Posterior vena cava (tissue), 2 donors: ENCODE results near the gene ITGA2B. TPM values are rescaled to one million over a fixed set of nuclear protein-coding genes. Genes with fewer than 3 reads are reported as not detected.
"Not testable (repeated sequence)": the region's sequence is repeated elsewhere in the genome, so short reads cannot be mapped to it uniquely, and the experiment has no call there.

Experiments
- DNase-seq: peaks from one replicate; pipeline ENCODE4 v3.0.0-alpha.2; 2020; ENCODE audit warnings: low spot score
- intact Hi-C, 2 donors: fragments of 100-400 bp; cut with DNase I; formaldehyde crosslinking; loops; one replicate each; pipeline versions ENCODE4 v1.14.1 to v1.14.2; 2022 to 2023
- total RNA-seq, 2 donors: library from RNA; stranded (reverse); fragmentation: NEBNext Ultra II Directional; extraction: Animal tissue kit (Norgen Biotek cat#: 25700); gene quantifications; one replicate each; pipeline ENCODE4 v1.2.1, GENCODE V29; 2021
- donor health status: DM: yes; HTN: yes; CAD: no.
- donor health status: DM: yes; HTN: yes; CAD: no.

Gene ITGA2B
- total RNA-seq, 2 donors from 2014 or later = 1.4 to 2.0 TPM

DNA sequence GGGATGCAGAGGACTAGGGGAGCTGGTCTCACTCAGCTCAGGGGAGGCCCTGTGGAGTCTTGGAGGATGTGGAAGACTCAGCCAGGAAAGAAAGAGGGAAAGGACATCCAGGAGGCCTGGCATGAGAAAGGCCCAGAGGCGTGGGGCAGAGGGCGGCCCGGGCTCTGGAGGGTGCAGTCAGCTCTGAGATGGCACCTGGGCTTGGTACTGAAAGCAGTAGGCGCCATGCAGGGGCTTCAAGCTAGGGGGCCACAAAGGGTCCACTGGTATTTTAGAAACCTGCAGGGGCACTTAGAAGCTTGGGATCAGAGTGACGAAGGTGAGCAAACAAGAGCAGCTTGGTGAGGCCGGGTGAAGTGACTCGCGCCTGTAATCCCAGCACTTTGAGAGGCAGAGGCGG lies 31.4 kb downstream of the ITGA2B start:
- no peak for DNase-seq
- intact Hi-C loops = no loop called here

DNA sequence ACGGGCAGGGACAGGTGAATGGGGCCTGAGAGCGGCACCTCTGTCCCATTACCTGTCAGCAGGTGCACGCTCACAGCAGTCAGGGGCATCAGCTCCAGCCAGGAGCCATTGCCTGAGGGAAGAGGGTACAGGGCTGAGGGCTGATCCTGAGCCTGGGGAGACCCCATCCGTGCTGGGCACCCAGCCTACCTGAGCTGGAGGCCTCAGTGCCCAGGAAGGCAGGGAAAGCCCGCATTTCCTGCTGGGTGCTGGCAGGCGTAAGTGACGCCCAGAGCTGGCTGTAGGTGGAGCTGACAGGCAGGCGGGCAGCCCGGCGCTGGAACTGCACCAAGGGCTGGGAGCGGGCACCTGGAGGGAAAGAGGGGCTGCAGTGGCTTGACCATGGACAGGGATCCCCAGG lies 33.2 kb downstream of the ITGA2B start:
- DNase-seq = no peak
- intact Hi-C loops = no loop called here

DNA sequence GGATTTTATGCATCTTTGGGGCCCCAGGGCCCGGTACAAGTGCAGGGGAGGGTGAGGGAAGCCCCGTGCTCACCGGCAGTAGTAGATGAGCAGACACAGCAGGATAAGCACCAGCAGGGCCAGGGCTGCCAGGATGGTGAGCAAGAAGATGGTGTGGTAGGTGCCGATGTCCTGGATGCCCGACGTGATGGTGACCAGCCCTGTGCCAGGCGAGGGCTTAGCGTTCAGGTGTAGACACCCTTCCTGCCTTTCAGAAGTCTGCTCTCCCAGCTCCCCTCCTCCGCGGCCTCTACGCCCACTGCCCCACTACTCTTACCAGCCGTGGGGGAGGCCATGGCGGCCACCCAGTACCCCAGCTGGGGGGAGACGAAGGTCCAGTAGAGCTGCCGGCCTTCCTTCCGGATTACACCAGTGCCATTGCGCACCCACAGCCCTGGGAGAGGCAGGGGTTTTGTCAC lies 33.8 kb downstream of the ITGA2B start:
- DNase-seq = no peak
- intact Hi-C loops = no loop called here

DNA sequence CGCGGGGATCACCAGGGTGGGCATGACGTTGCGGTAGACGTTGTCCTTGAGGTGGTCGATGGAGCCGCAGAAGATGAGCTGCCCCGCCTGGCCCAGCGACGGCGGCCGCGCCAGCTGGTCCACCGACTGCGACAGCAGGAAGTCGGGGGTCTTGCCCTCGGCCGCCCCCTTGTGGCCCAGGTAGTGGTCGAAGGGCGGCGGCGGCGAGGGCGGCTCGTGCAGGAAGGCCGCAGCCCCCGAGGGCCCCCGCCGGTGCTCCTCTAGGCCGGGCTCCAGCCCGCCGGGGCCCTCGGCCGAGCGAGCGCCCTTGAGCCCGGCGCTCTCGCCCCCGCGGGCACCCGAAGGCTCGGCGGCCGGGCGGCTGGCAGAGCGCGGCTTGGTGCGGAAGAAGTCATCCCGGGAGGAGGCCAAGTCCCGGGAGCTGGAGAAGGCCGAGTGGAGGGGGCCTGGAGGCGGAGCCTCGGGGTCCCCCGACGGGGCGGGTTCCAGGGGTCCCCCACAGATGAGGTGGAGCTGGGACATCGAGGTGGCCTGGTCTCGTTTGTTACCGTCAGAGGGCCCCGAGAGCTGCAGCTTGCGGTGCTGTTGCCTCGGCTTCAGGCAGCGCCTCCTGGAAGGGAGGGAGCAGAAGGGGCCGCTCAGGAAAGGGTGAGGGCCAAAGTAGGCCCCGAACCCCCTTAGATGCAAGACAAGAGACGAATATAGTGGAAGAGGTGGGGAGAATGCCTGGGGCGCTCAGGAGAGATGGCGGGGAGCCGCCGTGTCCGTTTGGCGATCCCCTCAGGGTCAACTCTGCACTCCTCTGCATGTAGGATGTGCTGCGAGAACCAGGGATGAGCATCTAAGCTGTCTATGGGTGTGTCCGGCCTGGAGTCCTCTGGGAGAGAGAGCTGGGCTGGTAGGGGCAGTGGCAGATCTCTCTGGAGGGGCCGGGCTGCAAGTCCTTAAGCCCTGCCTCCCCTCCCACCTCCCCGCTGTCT lies 34.6 kb downstream of the ITGA2B start:
- intact Hi-C loops = no loop called here
- no peak for DNase-seq

DNA sequence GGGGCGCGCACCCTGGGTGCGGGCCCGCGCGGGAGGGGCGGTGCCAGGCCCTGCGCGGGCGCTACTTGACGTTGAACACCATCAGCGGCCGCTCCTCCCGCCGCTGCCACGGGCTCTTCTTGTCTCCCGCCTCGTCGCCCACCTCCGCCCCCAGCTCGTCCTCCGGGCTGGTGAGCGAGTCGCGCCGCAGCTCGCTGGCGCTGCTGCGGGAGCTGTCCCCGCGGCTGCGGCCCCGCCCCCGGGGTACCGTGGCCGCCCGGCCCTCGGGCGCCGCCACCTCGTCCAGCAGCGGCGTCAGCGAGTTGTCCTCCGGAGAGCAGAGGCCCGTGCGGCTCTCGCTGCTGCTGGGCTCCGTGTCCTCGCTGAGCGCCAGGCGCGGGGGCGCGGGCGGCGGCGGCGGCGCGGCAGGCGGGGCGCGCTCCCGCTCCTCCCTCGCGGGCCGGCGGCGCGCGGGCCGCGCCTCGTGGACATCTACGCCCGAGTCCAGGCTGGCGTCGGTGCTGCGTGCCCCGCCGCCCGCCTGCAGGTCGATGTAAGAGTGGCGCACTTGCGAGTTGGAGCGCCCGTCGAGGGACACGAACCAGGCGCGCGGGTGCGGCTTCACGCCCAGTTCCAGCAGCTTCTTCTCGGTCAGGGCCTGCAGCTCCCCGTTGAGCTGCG lies 35.6 kb downstream of the ITGA2B start:
- intact Hi-C loops = no loop called here
- DNase-seq = no peak

DNA sequence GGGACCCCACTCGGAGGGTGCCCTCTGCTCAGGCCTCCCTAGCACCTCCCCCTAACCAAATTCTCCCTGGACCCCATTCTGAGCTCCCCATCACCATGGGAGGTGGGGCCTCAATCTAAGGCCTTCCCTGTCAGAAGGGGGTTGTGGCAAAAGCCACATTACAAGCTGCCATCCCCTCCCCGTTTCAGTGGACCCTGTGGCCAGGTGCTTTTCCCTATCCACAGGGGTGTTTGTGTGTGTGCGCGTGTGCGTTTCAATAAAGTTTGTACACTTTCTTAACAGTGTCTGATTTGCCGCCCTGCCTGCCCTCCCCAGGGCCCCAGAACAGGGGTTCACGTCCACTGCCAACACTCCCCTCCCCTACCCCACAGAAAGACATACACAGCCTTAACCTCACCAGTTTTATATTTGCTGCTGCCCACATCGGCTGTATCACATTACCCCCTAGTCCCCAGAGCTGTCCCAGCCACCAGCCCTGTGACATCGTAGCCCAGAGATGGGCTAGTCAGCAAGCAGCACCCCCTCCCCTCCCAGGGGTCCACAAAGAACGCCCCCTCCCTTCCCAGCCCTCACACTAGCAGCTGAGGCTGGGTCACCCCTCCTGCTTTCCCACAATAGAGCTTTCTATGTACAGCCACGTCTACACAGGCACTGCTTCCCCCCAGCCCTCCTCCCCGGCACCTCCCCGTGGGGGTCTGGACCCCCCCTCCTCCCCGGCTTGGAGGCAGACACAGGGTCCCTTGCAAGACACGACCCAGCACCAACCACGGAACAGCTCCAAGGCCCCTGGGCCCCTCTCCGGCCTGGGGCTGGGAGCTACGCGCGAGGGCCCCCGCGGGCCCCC lies 36.4 kb downstream of the ITGA2B start:
- no peak for DNase-seq

DNA sequence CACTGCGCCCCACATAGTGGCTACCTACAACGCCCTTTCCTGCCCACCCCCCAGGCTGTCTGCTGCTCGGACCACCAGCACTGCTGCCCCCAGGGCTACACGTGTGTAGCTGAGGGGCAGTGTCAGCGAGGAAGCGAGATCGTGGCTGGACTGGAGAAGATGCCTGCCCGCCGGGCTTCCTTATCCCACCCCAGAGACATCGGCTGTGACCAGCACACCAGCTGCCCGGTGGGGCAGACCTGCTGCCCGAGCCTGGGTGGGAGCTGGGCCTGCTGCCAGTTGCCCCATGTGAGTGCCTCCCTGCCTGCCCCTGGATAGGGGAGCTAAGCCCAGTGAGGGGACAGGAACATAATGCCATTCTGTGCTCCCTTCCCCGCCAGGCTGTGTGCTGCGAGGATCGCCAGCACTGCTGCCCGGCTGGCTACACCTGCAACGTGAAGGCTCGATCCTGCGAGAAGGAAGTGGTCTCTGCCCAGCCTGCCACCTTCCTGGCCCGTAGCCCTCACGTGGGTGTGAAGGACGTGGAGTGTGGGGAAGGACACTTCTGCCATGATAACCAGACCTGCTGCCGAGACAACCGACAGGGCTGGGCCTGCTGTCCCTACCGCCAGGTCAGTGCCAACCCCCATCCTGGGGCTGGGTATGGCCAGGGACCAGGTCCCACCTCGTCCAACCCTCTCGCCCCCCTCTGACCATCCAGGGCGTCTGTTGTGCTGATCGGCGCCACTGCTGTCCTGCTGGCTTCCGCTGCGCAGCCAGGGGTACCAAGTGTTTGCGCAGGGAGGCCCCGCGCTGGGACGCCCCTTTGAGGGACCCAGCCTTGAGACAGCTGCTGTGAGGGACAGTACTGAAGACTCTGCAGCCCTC lies 37.3 kb downstream of the ITGA2B start:
- intact Hi-C loops = no loop called here
- no peak for DNase-seq

More for the DNA sequence above, 36.4 kb downstream of the ITGA2B start:
- intact Hi-C loops = no loop called here

DNA sequence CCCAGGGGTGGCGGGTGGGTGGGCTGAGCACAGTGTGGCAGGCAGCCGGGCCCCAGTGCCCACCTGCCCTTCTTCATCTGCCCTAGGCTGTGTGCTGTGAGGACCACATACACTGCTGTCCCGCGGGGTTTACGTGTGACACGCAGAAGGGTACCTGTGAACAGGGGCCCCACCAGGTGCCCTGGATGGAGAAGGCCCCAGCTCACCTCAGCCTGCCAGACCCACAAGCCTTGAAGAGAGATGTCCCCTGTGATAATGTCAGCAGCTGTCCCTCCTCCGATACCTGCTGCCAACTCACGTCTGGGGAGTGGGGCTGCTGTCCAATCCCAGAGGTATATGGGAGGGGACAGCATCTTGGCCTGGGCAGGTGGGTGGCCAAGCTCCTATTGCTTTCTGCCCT lies 38.0 kb downstream of the ITGA2B start:
- intact Hi-C loops = no loop called here
- DNase-seq = no peak

DNA sequence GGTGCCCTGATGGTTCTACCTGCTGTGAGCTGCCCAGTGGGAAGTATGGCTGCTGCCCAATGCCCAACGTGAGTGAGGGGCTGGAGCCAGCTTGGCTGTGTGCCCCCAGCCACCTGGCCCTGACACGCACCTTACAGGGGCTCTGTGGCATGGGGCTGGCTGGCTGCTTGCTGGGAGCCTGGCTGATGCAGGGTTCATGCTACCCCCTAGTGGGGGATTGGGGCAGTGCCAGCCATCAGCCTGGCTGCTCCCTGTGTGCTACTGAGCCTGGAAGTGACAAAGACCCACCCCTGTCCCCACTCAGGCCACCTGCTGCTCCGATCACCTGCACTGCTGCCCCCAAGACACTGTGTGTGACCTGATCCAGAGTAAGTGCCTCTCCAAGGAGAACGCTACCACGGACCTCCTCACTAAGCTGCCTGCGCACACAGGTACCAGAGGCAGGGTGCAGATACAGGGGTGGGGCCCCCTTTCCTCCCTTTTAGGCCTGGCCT lies 38.7 kb downstream of the ITGA2B start:
- DNase-seq = no peak
- intact Hi-C loops = no loop called here

DNA sequence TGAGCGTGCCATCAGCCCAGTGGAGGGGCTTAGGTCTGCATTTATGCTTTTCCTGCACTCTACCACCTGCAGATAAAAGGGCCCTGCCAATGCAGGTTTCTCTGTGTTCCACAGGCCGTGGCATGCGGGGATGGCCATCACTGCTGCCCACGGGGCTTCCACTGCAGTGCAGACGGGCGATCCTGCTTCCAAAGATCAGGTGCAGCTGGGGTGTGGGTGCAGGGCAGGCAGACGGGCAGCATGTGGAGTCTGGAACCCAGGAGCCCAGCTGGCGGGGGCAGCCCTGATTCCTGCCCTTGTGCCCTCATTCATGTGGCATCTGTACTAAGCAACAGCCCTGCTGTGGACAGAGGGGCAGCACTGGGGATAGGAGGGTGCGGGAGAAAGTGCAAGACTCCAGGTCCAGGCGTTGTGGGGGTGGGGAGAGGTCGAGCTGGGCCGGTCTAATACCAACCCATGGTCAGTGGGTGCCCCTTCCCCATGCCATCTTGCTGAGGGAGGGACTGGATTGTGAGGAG lies 39.8 kb downstream of the ITGA2B start:
- intact Hi-C loops = no loop called here
- no peak for DNase-seq

DNA sequence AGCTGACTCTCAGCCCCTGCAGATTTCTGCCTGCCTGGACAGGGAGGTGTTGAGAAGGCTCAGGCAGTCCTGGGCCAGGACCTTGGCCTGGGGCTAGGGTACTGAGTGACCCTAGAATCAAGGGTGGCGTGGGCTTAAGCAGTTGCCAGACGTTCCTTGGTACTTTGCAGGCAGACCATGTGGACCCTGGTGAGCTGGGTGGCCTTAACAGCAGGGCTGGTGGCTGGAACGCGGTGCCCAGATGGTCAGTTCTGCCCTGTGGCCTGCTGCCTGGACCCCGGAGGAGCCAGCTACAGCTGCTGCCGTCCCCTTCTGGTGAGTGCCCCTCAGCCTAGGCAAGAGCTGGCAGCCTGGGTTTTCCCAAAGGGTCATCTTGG lies 40.5 kb downstream of the ITGA2B start:
- intact Hi-C loops = no loop called here

DNA sequence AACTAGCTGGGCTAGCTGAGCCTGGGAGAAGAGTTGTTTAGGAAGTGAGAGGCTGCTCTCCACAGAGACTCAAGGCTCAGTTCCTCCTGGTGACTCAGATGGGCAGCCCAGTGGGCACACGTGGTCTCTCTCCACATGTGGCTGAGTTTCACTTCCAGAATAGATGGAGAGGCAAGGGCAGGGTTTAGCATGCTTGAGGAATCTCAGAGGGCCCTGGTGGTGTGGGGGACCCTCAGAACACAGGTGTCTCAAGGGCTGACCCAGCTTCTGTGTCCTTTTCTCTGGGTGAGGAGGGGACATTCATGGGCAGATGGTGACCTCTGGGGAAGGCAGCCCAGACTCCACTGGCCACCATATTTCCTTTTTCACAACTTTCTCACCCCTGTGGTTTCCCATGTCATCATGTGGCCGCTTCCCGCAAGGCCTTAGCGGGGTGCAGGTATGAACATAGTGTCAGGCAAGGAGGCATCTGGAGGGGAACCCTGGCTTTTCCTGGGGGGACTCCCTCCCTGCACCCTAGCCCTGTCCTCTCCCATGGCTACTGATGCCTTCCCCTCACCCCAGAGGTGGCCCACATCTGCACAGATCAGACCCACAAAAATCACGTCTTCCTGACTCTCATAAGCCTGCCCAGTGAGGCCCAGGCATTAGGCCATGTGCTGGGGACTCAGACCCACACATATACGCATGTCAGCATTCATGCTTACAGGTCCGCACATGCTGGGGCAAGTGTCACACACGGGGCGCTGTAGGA lies 41.0 kb downstream of the ITGA2B start:
- no peak for DNase-seq
- intact Hi-C loops = no loop called here

More for the DNA sequence above, 40.5 kb downstream of the ITGA2B start:
- DNase-seq = no peak

DNA sequence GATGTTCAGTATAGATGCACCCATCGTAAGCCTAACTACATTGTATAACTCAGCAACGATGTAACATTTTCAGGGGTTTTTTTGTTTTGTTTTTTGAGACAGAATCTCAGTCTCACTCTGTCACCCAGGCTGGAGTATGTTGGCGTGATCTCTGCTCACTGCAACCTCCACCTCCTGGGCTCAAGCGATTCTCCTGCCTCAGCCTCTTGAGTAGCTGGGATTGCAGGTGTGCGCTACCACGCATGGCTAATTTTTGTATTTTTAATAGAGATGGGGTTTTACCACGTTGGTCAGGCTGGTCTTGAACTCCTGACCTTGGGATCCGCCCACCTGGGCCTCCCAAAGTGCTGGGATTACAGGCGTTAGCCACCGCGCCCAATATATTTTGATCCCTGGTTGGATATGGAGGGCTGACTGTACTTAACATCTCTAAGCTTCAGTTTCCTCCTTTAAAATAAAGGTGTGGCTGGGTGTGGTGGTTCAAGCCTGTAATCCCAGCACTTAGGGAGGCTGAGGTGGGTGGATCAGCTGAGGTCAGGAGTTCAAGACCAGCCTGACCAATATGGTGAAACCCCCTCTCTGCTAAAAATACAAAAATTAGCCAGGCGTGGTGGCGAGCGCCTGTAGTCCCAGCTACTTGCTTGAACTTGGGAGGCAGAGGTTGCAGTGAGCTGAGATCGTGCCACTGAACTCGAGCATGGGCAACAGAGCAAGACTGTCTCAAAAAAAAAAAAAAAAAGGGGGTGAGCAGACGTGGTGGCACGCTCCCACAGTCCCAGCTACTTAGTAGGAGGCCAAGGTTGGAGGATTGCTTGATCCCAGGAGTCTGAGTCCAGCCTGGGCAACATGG lies 42.0 kb downstream of the ITGA2B start:
- intact Hi-C loops = not testable (repeated sequence)

DNA sequence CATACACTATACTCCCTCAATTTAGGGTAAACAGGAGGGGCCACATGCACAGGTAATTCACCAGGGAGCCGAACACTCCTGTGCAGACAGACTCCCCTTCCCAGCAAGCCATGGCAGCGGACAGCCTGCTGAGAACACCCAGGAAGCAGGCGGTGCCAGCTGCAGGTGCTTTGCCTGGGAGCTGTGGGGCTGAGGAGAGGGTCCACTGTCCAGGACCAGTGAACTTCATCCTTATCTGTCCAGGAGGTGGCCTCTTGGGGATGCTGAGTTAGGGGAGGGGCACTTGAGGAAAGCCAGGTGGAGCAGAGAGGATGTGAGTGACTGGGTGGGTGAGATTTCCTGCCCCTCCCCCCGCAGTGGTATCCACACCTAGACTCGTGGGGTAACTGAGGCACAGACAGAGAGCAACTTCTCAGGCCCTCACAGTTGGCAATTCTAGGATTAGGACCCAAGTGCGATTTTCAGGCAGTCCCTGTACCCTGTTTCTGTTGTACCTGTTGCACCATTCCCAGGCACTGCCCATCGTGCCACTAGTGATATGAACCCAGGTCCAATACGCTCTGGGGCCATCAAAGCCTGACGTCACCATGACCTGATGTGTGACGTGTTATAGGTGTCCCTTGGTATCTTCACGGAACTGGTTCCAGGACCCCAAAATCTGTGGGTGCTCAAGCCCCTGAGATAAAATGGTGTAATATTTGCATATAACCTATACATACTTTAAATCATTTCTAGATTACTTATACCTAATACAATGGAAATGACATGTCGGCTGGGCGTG lies 43.2 kb downstream of the ITGA2B start:
- intact Hi-C loops = no loop called here
- no peak for DNase-seq

More for the DNA sequence above, 42.0 kb downstream of the ITGA2B start:
- DNase-seq = not testable (repeated sequence)

DNA sequence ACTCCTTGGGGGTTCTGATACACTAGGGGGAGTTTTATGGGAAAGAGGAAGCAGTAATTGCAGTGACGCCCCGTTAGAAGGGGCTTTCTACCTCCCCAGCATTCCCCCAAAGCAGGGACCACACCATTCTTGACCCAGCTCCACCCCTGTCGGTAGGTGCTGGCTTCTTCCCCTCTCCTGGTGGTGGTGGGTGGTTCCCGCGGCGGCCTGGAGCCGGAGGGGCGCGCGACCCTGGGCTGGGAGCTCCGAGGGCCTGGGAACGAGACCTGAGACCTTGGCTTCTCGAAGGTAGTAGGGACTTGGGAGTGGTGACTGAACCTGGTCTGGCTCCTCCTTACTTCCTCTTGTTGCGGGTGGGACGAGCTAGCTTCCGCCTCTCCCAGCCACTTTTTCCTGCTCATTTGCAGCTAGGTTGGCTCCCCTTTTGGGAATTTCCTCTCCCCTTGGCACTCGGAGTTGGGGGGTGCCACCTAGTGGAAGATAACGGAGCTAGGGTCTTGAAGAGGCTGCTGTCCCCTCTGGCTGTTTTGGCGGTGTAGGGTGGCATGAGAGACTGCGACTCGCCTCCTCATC lies 43.9 kb downstream of the ITGA2B start:
- intact Hi-C loops = loop anchor here in 1 of 2 donors (1.0 kb wide), 1 partner anchor 24 kb away; no protein-coding TSS in a partner anchor
- DNase-seq = peak; percentile 76
